ENCODE measurements around the gene FCMR. TPM values are rescaled to one million over a fixed set of nuclear protein-coding genes. Genes with fewer than 3 reads are reported as not detected.

Gene FCMR
- total and polyA plus RNA-seq, 9 of the 15 experiments (the other 6 are each of a cell fraction or from before 2014, with no cell fraction given): 0.11 to 0.82 (median 0.20) TPM; not detected in 5

GRCh38 chr1:206960676-206961386, 39.1 kb upstream of the FCMR start (continued):
- TF ChIP-seq UBTF (IDR thresholded peaks at IDR 0.05; ENCODE audit: borderline replicate concordance in 1 of 2, low read depth in 2 of 2, low read length in 2 of 2) (no peak), MYC (IDR thresholded peaks at IDR 0.05; ENCODE audit: low read depth, low read length) (peak; percentile 45; the same call in 1 of the 2 replicates), MYC (CRISPR knock-in tag; IDR thresholded peaks at IDR 0.05; ENCODE audit: borderline replicate concordance, low read depth) (no peak), ZNF3 (CRISPR knock-in tag; IDR thresholded peaks at IDR 0.05) (no peak), ZFP91 (CRISPR knock-in tag; IDR thresholded peaks at IDR 0.05) (no peak), NFYB (IDR thresholded peaks at IDR 0.05; ENCODE audit: extremely low read depth, insufficient read length) (no peak), JUN (IDR thresholded peaks at IDR 0.05; ENCODE audit: borderline replicate concordance, low read depth, low read length) (no peak), JUN (CRISPR knock-in tag; IDR thresholded peaks at IDR 0.05; ENCODE audit: borderline replicate concordance) (no peak), ZFX (CRISPR knock-in tag; IDR thresholded peaks at IDR 0.05) (no peak), NEUROD1 (IDR thresholded peaks at IDR 0.05; ENCODE audit: borderline replicate concordance, low read depth, low read length, partially characterized antibody) (no peak), ETV6 (IDR thresholded peaks at IDR 0.05; ENCODE audit: borderline replicate concordance in 1 of 2, low read depth in 2 of 2, low read length in 1 of 2) (no peak), ETV6 (CRISPR knock-in tag; IDR thresholded peaks at IDR 0.05; ENCODE audit: borderline replicate concordance) (no peak), NR0B1 (IDR thresholded peaks at IDR 0.05; ENCODE audit: partially characterized antibody) (no peak), BRF1 (IDR thresholded peaks at IDR 0.05; ENCODE audit: borderline replicate concordance, extremely low read depth, insufficient read length) (no peak), CTCF (IDR thresholded peaks at IDR 0.05 in 2 of 3, conservative IDR thresholded peaks at IDR 0.05 in 1 of 3; ENCODE audit: insufficient read depth in 2 of 3, low read depth in 1 of 3, low read length in 3 of 3) (peak; percentile 86 to 93 (median 89)), ZNF695 (CRISPR knock-in tag; IDR thresholded peaks at IDR 0.05) (no peak), MCM2 (IDR thresholded peaks at IDR 0.05; ENCODE audit: low read depth) (no peak), ZNF12 (CRISPR knock-in tag; IDR thresholded peaks at IDR 0.05) (no peak)

All from K562 (cell line).